Endothelial cell of umbilical vein (primary cell): ENCODE data around the gene MTMR3. TPM values are rescaled to one million over a fixed set of nuclear protein-coding genes. Genes with fewer than 3 reads are reported as not detected.
A peak's percentile ranks its signal among the peaks of the same experiment; 100 is the strongest.

Experiments
- BruUV-seq: library from RNA; stranded (reverse); fragments of 400-500 nt; replicated peaks from 2 replicates; lab custom pipeline; 2021; lab: Mats Ljungman, UMichigan
- CTCF ChIA-PET: fragments of 300-600, 350-600 bp; sonication (Branson Sonifier 250); formaldehyde crosslinking; loops from one replicate; lab custom pipeline; 2021; ENCODE audit warnings: antibody characterized with exemption, inconsistent platforms; lab: Charles Lee
- POLR2A ChIA-PET: fragments of 300-600, 350-600 bp; sonication (Branson Sonifier 250); formaldehyde crosslinking; loops from one replicate; lab custom pipeline; 2021; ENCODE audit warnings: antibody characterized with exemption, inconsistent platforms; lab: Charles Lee
- DNase-seq: peaks from one replicate; pipeline ENCODE4 v3.0.0-alpha.2; 2011; ENCODE audit warnings: low read depth, low spot score
- FAIRE-seq: peaks from 2 replicates; lab custom pipeline; 2011; peaks lifted over from hg19 to GRCh38; lab: Jason Lieb, UNC
- H2AFZ ChIP-seq: 2 replicates; pipeline ENCODE4 v1.6.0; 2012; ENCODE audit warnings: low read depth, low read length, control low read depth, inconsistent platforms
- H3K27ac ChIP-seq: 2 replicates; pipeline ENCODE4 v1.5.1; 2011; ENCODE audit warnings: low read depth, mild to moderate bottlenecking, control low read depth, low read length, moderate library complexity; ENCODE audit not compliant: insufficient read depth
- H3K27me3 ChIP-seq, 2 experiments: 2 replicates each; pipeline versions ENCODE4 v1.6.0 to v1.6.1; 2011; ENCODE audit warnings: low read length in 2 of 2, mixed read lengths in 1 of 2; ENCODE audit not compliant: control insufficient read depth in 2 of 2, insufficient read depth in 2 of 2
- H3K36me3 ChIP-seq, 2 experiments: 2 replicates in 1 of 2; 3 replicates in 1 of 2; pipeline ENCODE4 v1.5.1; 2011; ENCODE audit warnings: low read length in 2 of 2, mild to moderate bottlenecking in 1 of 2, moderate library complexity in 1 of 2; ENCODE audit not compliant: control insufficient read depth in 2 of 2, insufficient read depth in 2 of 2; ENCODE audit errors: extremely low read depth in 1 of 2
- H3K4me1 ChIP-seq: 3 replicates; pipeline ENCODE4 v1.5.1; 2011; ENCODE audit warnings: mild to moderate bottlenecking, low read length; ENCODE audit not compliant: control insufficient read depth, insufficient read depth; ENCODE audit errors: extremely low read depth
- H3K4me2 ChIP-seq: 2 replicates; pipeline ENCODE4 v1.6.1; 2011; ENCODE audit warnings: low read length, control low read depth, mixed read lengths; ENCODE audit not compliant: insufficient read depth
- H3K4me3 ChIP-seq, 3 experiments: fragments of 200-600 bp in 1 of 3; sonication (generic), shearing (Covaris generic) in 1 of 3; replicated peaks in 1 of 3; 2 replicates each; pipeline ENCODE4 v1.5.1; 2011 to 2016; ENCODE audit warnings: control low read depth in 3 of 3, low read length in 3 of 3, mild to moderate bottlenecking in 2 of 3, inconsistent platforms in 1 of 3, low read depth in 1 of 3, moderate library complexity in 1 of 3; ENCODE audit not compliant: insufficient read depth in 1 of 3
- H3K79me2 ChIP-seq: 2 replicates; pipeline ENCODE4 v1.6.0; 2012; ENCODE audit warnings: low read length, inconsistent platforms; ENCODE audit not compliant: control insufficient read depth, insufficient read depth
- H3K9ac ChIP-seq: replicated peaks from 2 replicates; pipeline ENCODE3; 2011; ENCODE audit warnings: low read length, control low read depth; ENCODE audit not compliant: insufficient read depth; ENCODE audit errors: extremely low read depth
- H3K9me1 ChIP-seq: replicated peaks from 3 replicates; pipeline ENCODE4 v1.6.0; 2011; ENCODE audit warnings: mild to moderate bottlenecking, low read length; ENCODE audit not compliant: control insufficient read depth, insufficient read depth; ENCODE audit errors: extremely low read depth
- H3K9me3 ChIP-seq: replicated peaks from 2 replicates; pipeline ENCODE4 v1.5.1; 2012; ENCODE audit warnings: low read length, inconsistent platforms; ENCODE audit not compliant: control insufficient read depth, insufficient read depth
- H4K20me1 ChIP-seq: replicated peaks from 2 replicates; pipeline ENCODE3; 2011; ENCODE audit warnings: mild to moderate bottlenecking, low read length; ENCODE audit not compliant: control insufficient read depth, insufficient read depth; ENCODE audit errors: extremely low read depth
- EZH2 ChIP-seq: IDR thresholded peaks from 2 replicates; pipeline ENCODE4 v1.6.1; 2012; ENCODE audit warnings: borderline replicate concordance, low read depth, mild to moderate bottlenecking, moderate library complexity, low read length, inconsistent platforms; ENCODE audit not compliant: severe bottlenecking
- FOS ChIP-seq: IDR thresholded peaks from 2 replicates; pipeline ENCODE4 v1.6.1; 2011; ENCODE audit warnings: mild to moderate bottlenecking, low read length, moderate library complexity, borderline replicate concordance; ENCODE audit not compliant: insufficient read depth
- GATA2 ChIP-seq: IDR thresholded peaks from 2 replicates; pipeline ENCODE4 v1.7.0; 2011; ENCODE audit warnings: low read depth, mild to moderate bottlenecking, moderate library complexity, mixed read lengths, low read length; ENCODE audit not compliant: insufficient read length, insufficient read depth
- JUN ChIP-seq: IDR thresholded peaks from 2 replicates; pipeline ENCODE4 v1.6.1; 2011; ENCODE audit warnings: borderline replicate concordance, low read depth; ENCODE audit not compliant: insufficient read length, insufficient read depth
- MYC ChIP-seq: IDR thresholded peaks from one replicate; pipeline ENCODE4 v1.6.1; 2011; ENCODE audit warnings: mild to moderate bottlenecking, low read depth, low read length
- POLR2A ChIP-seq: IDR thresholded peaks from 2 replicates; pipeline ENCODE4 v1.6.1; 2012; ENCODE audit warnings: low read depth, mild to moderate bottlenecking, control low read depth, low read length
- POLR2AphosphoS5 ChIP-seq: IDR thresholded peaks from 2 replicates; pipeline ENCODE4 v1.6.1; 2012; ENCODE audit warnings: low read depth, mild to moderate bottlenecking, control low read depth, low read length, moderate library complexity; ENCODE audit not compliant: insufficient read depth
- dilution Hi-C: fragments of 300-500 bp; cut with MboI; formaldehyde crosslinking; loops from one replicate; pipeline ENCODE4 v1.15.0; 2019; ENCODE audit warnings: low sequenced_read_pairs; ENCODE audit not compliant: extremely low pct_ligation_motif_present
- intact Hi-C: fragments of 100-400 bp; cut with micrococcal nuclease; formaldehyde crosslinking; loops from one replicate; pipeline ENCODE4 v1.10.0; 2022
- polyA plus RNA-seq, 4 experiments: library from polyadenylated mRNA; depleted of rRNA in 3 of 4; stranded (reverse) in 3 of 4; unstranded in 1 of 4; fragments of >200 nt; gene quantifications; 2 replicates each; pipeline versions ENCODE4 v1.2.1 to v1.2.3, GENCODE V29; 2011 to 2012; ENCODE audit warnings: missing spikeins in 1 of 4
- total RNA-seq: library from RNA; stranded (reverse); gene quantifications from 2 replicates; pipeline ENCODE4 v1.2.3, GENCODE V29; 2021
- TF ChIP-seq, protein P1 (sequence below): IDR thresholded peaks from 2 replicates; pipeline ENCODE4 v1.6.1; 2011; ENCODE audit not compliant: insufficient read depth, insufficient read length
- TF ChIP-seq, protein P2 (sequence below), 2 donors: IDR thresholded peaks; 1 replicate in 1 of 2; 2 replicates in 1 of 2; pipeline ENCODE4 v1.5.1; 2011; ENCODE audit warnings: low read length in 2 of 2, mild to moderate bottlenecking in 2 of 2, moderate library complexity in 2 of 2, control low read depth in 1 of 2, inconsistent platforms in 1 of 2, low read depth in 1 of 2; ENCODE audit not compliant: insufficient read depth in 1 of 2; ENCODE audit errors: extremely low read depth in 1 of 2

The MTMR3 gene
- total and polyA plus RNA-seq, 2 donors (not counting 3 experiments of a cell fraction or from before 2014, with no cell fraction given): 30.1 to 36.5 TPM

DNA sequence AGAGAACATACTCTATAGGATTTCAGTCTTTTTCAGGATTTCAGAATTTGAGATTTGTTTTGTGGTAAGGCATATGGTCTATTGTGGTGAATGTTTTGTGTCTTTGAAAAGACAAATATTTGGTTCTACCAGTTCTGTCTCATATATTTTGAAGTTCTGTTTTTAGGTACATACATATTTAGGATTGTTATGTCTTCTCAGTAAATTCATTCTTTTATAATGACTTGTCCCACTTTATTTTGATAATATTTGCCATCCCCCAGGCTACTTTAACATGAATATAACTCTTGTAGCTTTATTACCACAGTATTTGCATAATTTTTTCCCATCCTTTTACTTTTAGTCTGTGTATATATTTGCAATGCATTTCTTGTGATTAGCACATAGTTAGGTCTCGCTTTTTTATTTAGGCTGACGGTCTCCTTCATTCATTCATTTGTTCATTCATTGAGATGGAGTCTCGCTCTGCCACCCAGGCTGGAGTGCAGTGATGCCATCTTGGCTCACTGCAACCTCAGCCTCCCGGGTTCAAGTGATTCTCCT is 32.1 kb downstream of the MTMR3 start:
- ChIA-PET CTCF (no interaction called here), POLR2A (no interaction called here)
- no peaks in the 10 kb centered on the region for H3K9me1 ChIP-seq
- no peak overlapping the region for H3K27ac ChIP-seq
- no peak for TF ChIP-seq POLR2AphosphoS5
- TF ChIP-seq, protein P1, sequence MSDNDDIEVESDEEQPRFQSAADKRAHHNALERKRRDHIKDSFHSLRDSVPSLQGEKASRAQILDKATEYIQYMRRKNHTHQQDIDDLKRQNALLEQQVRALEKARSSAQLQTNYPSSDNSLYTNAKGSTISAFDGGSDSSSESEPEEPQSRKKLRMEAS: no peak
- TF ChIP-seq JUN: no peak
- TF ChIP-seq MYC: no peak
- TF ChIP-seq FOS: no peak
- FAIRE-seq: peak; percentile 37
- no peak overlapping the region for H2AFZ ChIP-seq
- intact Hi-C loops (no loop called here), dilution Hi-C loops (no loop called here)
- H3K4me1 ChIP-seq: no peaks in the 10 kb centered on the region
- no peaks in the 10 kb centered on the region for H3K27me3 ChIP-seq
- H3K79me2 ChIP-seq: peaks cover 52% of the 10 kb centered on the region
- no peaks in the 10 kb centered on the region for H3K9me3 ChIP-seq
- H3K4me2 ChIP-seq: no peak overlapping the region
- no peak overlapping the region for H3K4me3 ChIP-seq
- H3K36me3 ChIP-seq: no peaks in the 10 kb centered on the region
- H4K20me1 ChIP-seq: peaks cover 9% of the 10 kb centered on the region
- H3K9ac ChIP-seq: no peak overlapping the region
- no TSS peak for BruUV-seq
- no peak for DNase-seq

DNA sequence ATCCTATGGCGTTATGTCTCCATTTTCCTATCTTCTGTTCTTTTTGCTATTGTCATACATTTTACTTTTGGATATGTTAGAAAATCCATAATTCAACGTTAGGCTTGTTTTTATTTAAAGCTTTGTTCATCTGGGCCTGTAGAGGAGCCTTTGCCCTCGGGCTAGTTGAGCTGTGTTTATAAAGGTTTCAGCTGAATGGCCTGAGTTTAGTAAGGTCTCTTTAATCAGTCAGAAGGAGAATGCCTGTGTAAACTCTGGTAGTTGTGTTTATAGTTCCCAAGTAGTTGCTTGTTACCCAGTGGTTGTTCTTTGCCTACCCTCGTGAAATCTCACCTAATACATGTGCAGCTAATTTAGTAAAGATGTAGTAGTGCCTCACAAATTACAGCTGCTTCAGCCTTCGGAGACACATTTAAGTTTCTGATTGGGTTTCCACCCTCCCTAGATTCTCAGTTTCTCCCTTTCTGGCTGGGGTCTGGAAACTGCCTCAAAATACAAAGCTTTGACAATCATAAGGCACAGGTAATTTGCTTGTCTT is 33.1 kb downstream of the MTMR3 start:
- Histone ChIP-seq H3K27me3 (no peaks in the 10 kb centered on the region), H3K9me1 (no peaks in the 10 kb centered on the region), H3K4me1 (no peaks in the 10 kb centered on the region), H2AFZ (no peak overlapping the region), H3K27ac (no peak overlapping the region), H3K9ac (no peak overlapping the region), H3K36me3 (no peaks in the 10 kb centered on the region), H4K20me1 (peaks cover 9% of the 10 kb centered on the region), H3K4me3 (no peak overlapping the region), H3K9me3 (no peaks in the 10 kb centered on the region), H3K79me2 (peaks cover 48% of the 10 kb centered on the region), H3K4me2 (no peak overlapping the region)
- no TSS peak for BruUV-seq
- POLR2A ChIA-PET: interaction anchor here (0.7 kb wide), 1 partner anchor 15 kb away, joined by 3 read pairs; no protein-coding TSS in a partner anchor
- DNase-seq: no peak
- TF ChIP-seq FOS: no peak
- TF ChIP-seq, protein P1: no peak
- TF ChIP-seq EZH2: no peak
- TF ChIP-seq, protein P2, sequence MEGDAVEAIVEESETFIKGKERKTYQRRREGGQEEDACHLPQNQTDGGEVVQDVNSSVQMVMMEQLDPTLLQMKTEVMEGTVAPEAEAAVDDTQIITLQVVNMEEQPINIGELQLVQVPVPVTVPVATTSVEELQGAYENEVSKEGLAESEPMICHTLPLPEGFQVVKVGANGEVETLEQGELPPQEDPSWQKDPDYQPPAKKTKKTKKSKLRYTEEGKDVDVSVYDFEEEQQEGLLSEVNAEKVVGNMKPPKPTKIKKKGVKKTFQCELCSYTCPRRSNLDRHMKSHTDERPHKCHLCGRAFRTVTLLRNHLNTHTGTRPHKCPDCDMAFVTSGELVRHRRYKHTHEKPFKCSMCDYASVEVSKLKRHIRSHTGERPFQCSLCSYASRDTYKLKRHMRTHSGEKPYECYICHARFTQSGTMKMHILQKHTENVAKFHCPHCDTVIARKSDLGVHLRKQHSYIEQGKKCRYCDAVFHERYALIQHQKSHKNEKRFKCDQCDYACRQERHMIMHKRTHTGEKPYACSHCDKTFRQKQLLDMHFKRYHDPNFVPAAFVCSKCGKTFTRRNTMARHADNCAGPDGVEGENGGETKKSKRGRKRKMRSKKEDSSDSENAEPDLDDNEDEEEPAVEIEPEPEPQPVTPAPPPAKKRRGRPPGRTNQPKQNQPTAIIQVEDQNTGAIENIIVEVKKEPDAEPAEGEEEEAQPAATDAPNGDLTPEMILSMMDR (IDR thresholded peaks at IDR 0.05; ENCODE audit: extremely low read depth in 1 of 2, insufficient read depth in 1 of 2, low read depth in 1 of 2, low read length in 2 of 2): no peak
- TF ChIP-seq MYC: no peak
- no peak for TF ChIP-seq JUN
- TF ChIP-seq POLR2AphosphoS5: no peak
- TF ChIP-seq POLR2A: no peak
- no peak for TF ChIP-seq GATA2
- dilution Hi-C loops: no loop called here
- intact Hi-C loops: no loop called here
- FAIRE-seq: no peak
- CTCF ChIA-PET: interaction anchor here (0.9 to 1.1 kb wide), 2 partner anchors 9 to 20 kb away, joined by 3 to 5 read pairs; no protein-coding TSS in a partner anchor
